Endometrium (tissue), 2 donors: ENCODE results near the gene FLT3.
"Not testable (repeated sequence)": the region's sequence is repeated elsewhere in the genome, so short reads cannot be mapped to it uniquely, and the experiment has no call there.

Experiments used
- FAIRE-seq: peaks from 2 replicates; lab custom pipeline; 2012; peaks lifted over from hg19 to GRCh38; lab: Jason Lieb, UNC
- donor health status: control.
- donor health status: control.

FLT3 gene

GRCh38 chr13:28099396-28100149 is 803 bp downstream of the FLT3 start:
- no peak for FAIRE-seq

GRCh38 chr13:28097503-28097902 is 2.9 kb downstream of the FLT3 start:
- no peak for FAIRE-seq

- no peak for FAIRE-seq
Observed at GRCh38 chr13:28094306-28094705, 6.1 kb downstream of the FLT3 start.

- FAIRE-seq = no peak
Observed at GRCh38 chr13:28093881-28094280, 6.5 kb downstream of the FLT3 start.

- no peak for FAIRE-seq
Observed at GRCh38 chr13:28092431-28092830, 7.9 kb downstream of the FLT3 start.

- no peak for FAIRE-seq
Observed at GRCh38 chr13:28089065-28089464, 11.3 kb downstream of the FLT3 start.

GRCh38 chr13:28077820-28078219 is 22.6 kb downstream of the FLT3 start:
- not testable (repeated sequence) for FAIRE-seq

- FAIRE-seq = no peak
Observed at GRCh38 chr13:28077231-28077630, 23.1 kb downstream of the FLT3 start.

GRCh38 chr13:28071424-28071823 is 29.0 kb downstream of the FLT3 start:
- FAIRE-seq = no peak

- no peak for FAIRE-seq
Observed at GRCh38 chr13:28067491-28067890, 32.9 kb downstream of the FLT3 start.

GRCh38 chr13:28058866-28059613 is 41.3 kb downstream of the FLT3 start:
- no peak for FAIRE-seq

- no peak for FAIRE-seq
Observed at GRCh38 chr13:28056970-28057712, 43.2 kb downstream of the FLT3 start.

GRCh38 chr13:28056426-28056825 is 44.0 kb downstream of the FLT3 start:
- no peak for FAIRE-seq

GRCh38 chr13:28055357-28055756 is 45.0 kb downstream of the FLT3 start:
- FAIRE-seq = no peak

- no peak for FAIRE-seq
Observed at GRCh38 chr13:28052945-28053344, 47.4 kb downstream of the FLT3 start.

- no peak for FAIRE-seq
Observed at GRCh38 chr13:28049880-28050875, 50.2 kb downstream of the FLT3 start.

- no peak for FAIRE-seq
Observed at GRCh38 chr13:28049215-28049614, 51.2 kb downstream of the FLT3 start.

GRCh38 chr13:28048768-28049167 is 51.6 kb downstream of the FLT3 start:
- FAIRE-seq = no peak

- no peak for FAIRE-seq
Observed at GRCh38 chr13:28047757-28048388, 52.5 kb downstream of the FLT3 start.

GRCh38 chr13:28046981-28047380 is 53.4 kb downstream of the FLT3 start:
- no peak for FAIRE-seq

- no peak for FAIRE-seq
Observed at GRCh38 chr13:28045861-28046260, 54.5 kb downstream of the FLT3 start.
